OCI-LY1 (cell line): ENCODE measurements around the gene SHLD1.

Experiments used
- CTCF ChIP-seq: fragments of 200-600 bp; sonication (generic), shearing (Covaris generic); IDR thresholded peaks from 2 replicates; pipeline ENCODE4 v1.5.1; 2017; ENCODE audit warnings: mild to moderate bottlenecking, antibody characterized with exemption, low read length, moderate library complexity, mixed read lengths
- EZH2 ChIP-seq: fragments of 200-600 bp; sonication (generic), shearing (Covaris generic); IDR thresholded peaks from 2 replicates; pipeline ENCODE4 v1.8.0; 2017; ENCODE audit warnings: borderline replicate concordance, mixed run types, mild to moderate bottlenecking, antibody characterized with exemption, low read length, moderate library complexity, mixed read lengths

- peak; percentile 28; the same call in 1 of the 2 replicates for TF ChIP-seq CTCF
- no peak for TF ChIP-seq EZH2
Observed at GRCh38 chr20:5809495-5809894, 59.3 kb downstream of the SHLD1 start.
